OCI-LY3 (cell line): ENCODE data around the gene CIAO3.
A peak's percentile ranks its signal among the peaks of the same experiment; 100 is the strongest.

Source experiments
- H2AFZ ChIP-seq: fragments of 200-600, 300-600 bp; shearing (Covaris generic); 2 replicates; pipeline ENCODE4 v1.6.0; 2014; ENCODE audit warnings: antibody characterized with exemption, low read depth, low read length
- H3K27ac ChIP-seq: fragments of 200-600, 300-600 bp; sonication (generic); 2 replicates; pipeline ENCODE4 v1.5.1; 2014; ENCODE audit warnings: mild to moderate bottlenecking, low read length, moderate library complexity, mixed read lengths
- H3K27me3 ChIP-seq: fragments of 200-600, 300-600 bp; sonication (generic); 2 replicates; pipeline ENCODE4 v1.6.1; 2014; ENCODE audit warnings: low read depth, low read length, mixed read lengths
- H3K36me3 ChIP-seq: fragments of 200-600, 300-600 bp; sonication (generic); replicated peaks from 2 replicates; pipeline ENCODE3; 2014; ENCODE audit warnings: low read depth, low read length, mixed read lengths
- H3K4me1 ChIP-seq: fragments of 300-600, 200-600 bp; sonication (generic); 2 replicates; pipeline ENCODE4 v1.6.1; 2014; ENCODE audit warnings: low read length, mixed read lengths
- H3K4me2 ChIP-seq: fragments of 200-600, 300-600 bp; sonication (generic); 2 replicates; pipeline ENCODE4 v1.6.1; 2014; ENCODE audit warnings: low read length, mixed read lengths
- H3K4me3 ChIP-seq: fragments of 300-600, 200-600 bp; sonication (generic); 2 replicates; pipeline ENCODE4 v1.5.1; 2014; ENCODE audit warnings: antibody characterized with exemption, mild to moderate bottlenecking, low read length, moderate library complexity
- H3K79me2 ChIP-seq: fragments of 300-600, 200-600 bp; shearing (Covaris generic); 2 replicates; pipeline ENCODE4 v1.6.1; 2014; ENCODE audit warnings: mild to moderate bottlenecking, low read length, mixed read lengths
- H3K9ac ChIP-seq: fragments of 300-600, 200-600 bp; shearing (Covaris generic); 2 replicates; pipeline ENCODE4 v1.6.0; 2014; ENCODE audit warnings: mild to moderate bottlenecking, low read length, moderate library complexity
- H3K9me3 ChIP-seq: fragments of 200-600, 300-600 bp; shearing (Covaris generic); 2 replicates; pipeline ENCODE4 v1.6.1; 2014; ENCODE audit warnings: low read length, mixed read lengths; ENCODE audit not compliant: insufficient read depth
- H4K20me1 ChIP-seq: fragments of 200-600, 300-600 bp; sonication (generic); 2 replicates; pipeline ENCODE4 v1.6.1; 2016; ENCODE audit warnings: low read length, mixed read lengths; ENCODE audit not compliant: insufficient read depth
- EZH2phosphoT487 ChIP-seq: fragments of 200-600 bp; shearing (Covaris generic); IDR thresholded peaks from 2 replicates; pipeline ENCODE4 v1.6.1; 2018; ENCODE audit warnings: antibody characterized with exemption, mixed run types, low read depth
- TF ChIP-seq, protein P1 (sequence below): fragments of 200-600, 300-600 bp; sonication (generic); IDR thresholded peaks from 2 replicates; pipeline ENCODE4 v1.5.1; 2014; ENCODE audit warnings: antibody characterized with exemption, low read length, low read depth

The CIAO3 gene

DNA sequence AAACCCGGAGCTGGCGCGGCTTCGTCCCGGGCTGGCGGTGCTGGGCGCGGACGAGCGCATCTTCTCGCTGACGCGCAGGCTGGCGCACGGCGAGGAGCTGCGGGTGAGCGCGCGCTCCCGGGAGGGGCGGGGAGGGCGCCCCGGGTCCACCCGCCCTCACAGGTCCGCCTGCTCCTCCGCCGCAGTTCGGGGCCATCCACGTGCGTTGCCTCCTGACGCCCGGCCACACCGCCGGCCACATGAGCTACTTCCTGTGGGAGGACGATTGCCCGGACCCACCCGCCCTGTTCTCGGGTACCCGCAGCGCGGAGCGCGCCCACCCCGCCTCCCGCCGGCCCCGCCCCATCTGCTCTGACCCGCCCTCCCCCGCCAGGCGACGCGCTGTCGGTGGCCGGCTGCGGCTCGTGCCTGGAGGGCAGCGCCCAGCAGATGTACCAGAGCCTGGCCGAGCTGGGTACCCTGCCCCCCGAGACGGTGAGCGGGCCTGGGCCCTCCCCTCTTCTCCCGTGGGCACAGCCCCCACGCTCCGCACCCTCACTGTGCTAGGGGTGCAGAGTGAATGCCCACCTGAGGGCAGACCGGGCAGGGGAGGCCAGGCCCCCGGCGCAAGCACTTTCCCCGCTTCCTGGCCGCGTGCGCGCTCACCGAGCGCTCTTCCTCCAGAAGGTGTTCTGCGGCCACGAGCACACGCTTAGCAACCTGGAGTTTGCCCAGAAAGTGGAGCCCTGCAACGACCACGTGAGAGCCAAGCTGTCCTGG, 12.5 kb downstream of the CIAO3 start:
- Histone ChIP-seq H3K79me2 (no peaks in the 10 kb centered on the region), H2AFZ (no peak overlapping the region), H3K36me3 (no peaks in the 10 kb centered on the region), H3K27ac (no peak overlapping the region), H3K27me3 (no peaks in the 10 kb centered on the region), H4K20me1 (no peaks in the 10 kb centered on the region), H3K4me3 (peak overlapping the region; percentile 90), H3K4me1 (peaks cover 9% of the 10 kb centered on the region; the same call in 1 of the 2 replicates), H3K4me2 (peak overlapping the region; percentile 70), H3K9me3 (no peaks in the 10 kb centered on the region), H3K9ac (peak overlapping the region; percentile 89; the same call in 1 of the 2 replicates)
- TF ChIP-seq EZH2phosphoT487 = no peak
- TF ChIP-seq, protein P1, sequence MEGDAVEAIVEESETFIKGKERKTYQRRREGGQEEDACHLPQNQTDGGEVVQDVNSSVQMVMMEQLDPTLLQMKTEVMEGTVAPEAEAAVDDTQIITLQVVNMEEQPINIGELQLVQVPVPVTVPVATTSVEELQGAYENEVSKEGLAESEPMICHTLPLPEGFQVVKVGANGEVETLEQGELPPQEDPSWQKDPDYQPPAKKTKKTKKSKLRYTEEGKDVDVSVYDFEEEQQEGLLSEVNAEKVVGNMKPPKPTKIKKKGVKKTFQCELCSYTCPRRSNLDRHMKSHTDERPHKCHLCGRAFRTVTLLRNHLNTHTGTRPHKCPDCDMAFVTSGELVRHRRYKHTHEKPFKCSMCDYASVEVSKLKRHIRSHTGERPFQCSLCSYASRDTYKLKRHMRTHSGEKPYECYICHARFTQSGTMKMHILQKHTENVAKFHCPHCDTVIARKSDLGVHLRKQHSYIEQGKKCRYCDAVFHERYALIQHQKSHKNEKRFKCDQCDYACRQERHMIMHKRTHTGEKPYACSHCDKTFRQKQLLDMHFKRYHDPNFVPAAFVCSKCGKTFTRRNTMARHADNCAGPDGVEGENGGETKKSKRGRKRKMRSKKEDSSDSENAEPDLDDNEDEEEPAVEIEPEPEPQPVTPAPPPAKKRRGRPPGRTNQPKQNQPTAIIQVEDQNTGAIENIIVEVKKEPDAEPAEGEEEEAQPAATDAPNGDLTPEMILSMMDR = no peak

DNA sequence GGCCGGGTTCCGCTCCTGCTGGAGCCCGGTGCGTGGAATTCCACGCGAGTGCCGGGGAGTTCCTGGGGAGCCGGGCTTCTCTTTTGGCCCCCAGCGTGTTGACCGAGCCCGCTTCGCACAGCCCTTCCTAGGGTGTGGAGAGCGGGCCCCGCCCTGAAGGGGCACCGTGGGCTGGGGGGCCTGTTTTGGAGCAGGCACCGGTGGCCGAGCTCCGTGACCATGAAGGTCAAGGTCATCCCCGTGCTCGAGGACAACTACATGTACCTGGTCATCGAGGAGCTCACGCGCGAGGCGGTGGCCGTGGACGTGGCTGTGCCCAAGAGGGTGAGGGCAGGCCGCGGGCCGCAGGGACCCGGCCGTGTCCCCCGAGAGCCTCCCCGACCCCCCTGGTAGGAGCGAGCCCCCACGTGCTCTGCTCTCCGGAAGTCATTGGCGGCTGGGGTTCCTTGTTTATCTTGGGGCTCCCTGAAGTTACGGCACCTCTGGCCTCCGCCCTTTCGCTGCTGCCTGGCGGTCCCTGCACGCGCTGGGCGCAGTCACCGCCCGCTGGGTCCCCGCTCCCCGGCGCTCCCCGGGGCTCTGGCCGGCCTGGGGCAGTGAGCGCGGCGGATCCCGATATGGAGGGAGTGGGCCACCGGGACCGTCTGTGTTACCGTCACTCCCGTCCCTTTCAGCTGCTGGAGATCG, 13.4 kb downstream of the CIAO3 start:
- H2AFZ ChIP-seq = peak overlapping the region; percentile 45; the same call in 1 of the 2 replicates

DNA sequence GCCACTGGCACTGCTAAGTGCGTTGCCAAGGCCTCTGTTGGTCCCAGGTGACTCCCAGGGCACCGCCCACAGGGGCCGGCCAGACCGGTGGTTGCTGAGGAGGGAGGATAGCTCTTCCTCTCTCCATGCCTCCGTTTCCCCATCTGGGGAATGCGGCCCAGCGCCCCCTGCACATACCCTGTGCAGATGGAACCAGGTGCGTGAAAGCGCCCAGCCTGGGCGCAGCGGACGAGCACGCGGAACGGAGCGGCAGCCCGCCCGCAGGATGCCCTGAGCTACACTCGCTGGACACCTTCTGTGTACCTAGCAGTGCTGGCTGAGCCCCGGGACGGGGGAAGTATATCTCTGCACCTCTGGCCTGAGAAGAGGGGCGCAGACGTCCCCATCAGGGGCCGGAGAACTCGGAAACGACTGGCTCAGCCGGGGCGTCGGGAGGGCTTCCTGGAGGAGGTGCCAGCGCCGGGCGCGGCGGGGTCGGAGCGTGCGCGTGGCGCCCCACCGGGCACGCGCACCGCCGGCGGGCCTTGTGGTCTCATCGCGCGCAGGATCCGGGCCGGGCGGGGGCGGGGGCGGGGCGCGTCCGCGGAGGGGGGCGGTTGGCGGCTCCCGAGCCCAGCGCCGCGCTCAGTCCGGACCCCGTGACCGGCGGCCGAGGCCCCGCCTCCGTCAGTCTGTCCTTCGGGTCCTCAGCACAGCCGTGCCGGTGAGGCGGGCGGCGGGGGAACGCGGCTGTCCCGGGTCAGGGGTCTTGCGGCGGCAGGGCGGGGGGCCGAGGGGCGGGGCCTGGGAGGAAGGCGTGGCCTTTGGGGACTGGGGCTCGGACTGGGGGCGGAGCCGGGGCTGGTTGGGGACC, 14.1 kb downstream of the CIAO3 start, which contains the start of the genes CCDC78 and HAGHL:
Gene CCDC78 (minus strand): TSS at position 6 of the 853 bp plus-strand sequence. CDS start 76 bp downstream, outside the sequence.
Gene HAGHL (plus strand): TSS at position 669 of the 853 bp plus-strand sequence. CDS start 404 bp downstream, outside the sequence.
- Histone ChIP-seq H3K79me2 (peaks cover 4% of the 10 kb centered on the region; the same call in 1 of the 2 replicates), H3K4me1 (peaks cover 14% of the 10 kb centered on the region), H3K9me3 (no peaks in the 10 kb centered on the region), H3K27ac (peak within 1 kb of the TSS; percentile 35), H3K36me3 (peaks cover 3% of the 10 kb centered on the region), H3K27me3 (no peaks in the 10 kb centered on the region), H3K4me3 (peak within 1 kb of the TSS; percentile 90), H2AFZ (peak within 1 kb of the TSS; percentile 45; the same call in 1 of the 2 replicates), H3K4me2 (peak within 1 kb of the TSS; percentile 91), H3K9ac (peak within 1 kb of the TSS; percentile 89), H4K20me1 (peaks cover 2% of the 10 kb centered on the region; the same call in 1 of the 2 replicates)
- no peak for TF ChIP-seq EZH2phosphoT487
- TF ChIP-seq, protein P1 = no peak

More for the DNA sequence above, 13.4 kb downstream of the CIAO3 start:
- peak overlapping the region; percentile 35 for H3K27ac ChIP-seq
- H3K4me2 ChIP-seq = peak overlapping the region; percentile 91
- peaks cover 9% of the 10 kb centered on the region; the same call in 1 of the 2 replicates for H3K4me1 ChIP-seq
- H4K20me1 ChIP-seq = no peaks in the 10 kb centered on the region
- peaks cover 3% of the 10 kb centered on the region for H3K36me3 ChIP-seq
- H3K79me2 ChIP-seq = no peaks in the 10 kb centered on the region
- no peaks in the 10 kb centered on the region for H3K9me3 ChIP-seq
- H3K4me3 ChIP-seq = peak overlapping the region; percentile 90
- no peaks in the 10 kb centered on the region for H3K27me3 ChIP-seq
- H3K9ac ChIP-seq = peak overlapping the region; percentile 89
- TF ChIP-seq, protein P1 = no peak
- TF ChIP-seq EZH2phosphoT487 = no peak
